Memory B cell (primary cell): Measurements from ENCODE around the gene MTHFD1.

ENCODE experiments used
- ATAC-seq: fragments of 150-1000 bp; cut with Tn5 transposase; 2 replicates; pipeline ENCODE4 v1.10.0; 2021; ENCODE audit warnings: low read depth, mild to moderate bottlenecking, moderate library complexity
- DNase-seq, 2 donors: peaks; one replicate each; pipeline ENCODE4 v3.0.0; 2022; ENCODE audit warnings: low spot score in 2 of 2
- H3K27ac Mint-ChIP-seq: one replicate; pipeline ENCODE4 v1.8.0; 2022; ENCODE audit warnings: mild to moderate bottlenecking, moderate library complexity, mixed read lengths
- H3K27me3 Mint-ChIP-seq: one replicate; pipeline ENCODE4 v1.8.0; 2022; ENCODE audit warnings: mixed read lengths
- H3K36me3 Mint-ChIP-seq: one replicate; pipeline ENCODE4 v1.8.0; 2022; ENCODE audit warnings: mild to moderate bottlenecking, mixed read lengths
- H3K4me1 Mint-ChIP-seq: one replicate; pipeline ENCODE4 v1.8.0; 2022; ENCODE audit warnings: mixed read lengths
- H3K4me3 Mint-ChIP-seq: one replicate; pipeline ENCODE4 v1.8.0; 2022; ENCODE audit warnings: mild to moderate bottlenecking, moderate library complexity, mixed read lengths
- H3K9me3 Mint-ChIP-seq: one replicate; pipeline ENCODE4 v1.8.0; 2022; ENCODE audit warnings: mixed read lengths

MTHFD1 gene

GRCh38 chr14:64417055-64417770 is 29.1 kb downstream of the MTHFD1 start:
- no peak for ATAC-seq
- Mint-ChIP-seq H3K36me3 (peaks cover 21% of the 10 kb centered on the region), H3K27ac (no peak overlapping the region)

GRCh38 chr14:64417771-64418125 is 29.6 kb downstream of the MTHFD1 start:
- H3K4me1 Mint-ChIP-seq, result no peaks in the 10 kb centered on the region
- DNase-seq, result no peak
- no peaks in the 10 kb centered on the region for H3K27me3 Mint-ChIP-seq
- H3K9me3 Mint-ChIP-seq, result no peaks in the 10 kb centered on the region
- no peak for ATAC-seq
- H3K27ac Mint-ChIP-seq, result no peak overlapping the region
- H3K4me3 Mint-ChIP-seq, result no peak overlapping the region
- peaks cover 19% of the 10 kb centered on the region for H3K36me3 Mint-ChIP-seq

More at GRCh38 chr14:64417055-64417770, 29.1 kb downstream of the MTHFD1 start:
- no peaks in the 10 kb centered on the region for H3K9me3 Mint-ChIP-seq
- H3K27me3 Mint-ChIP-seq, result no peaks in the 10 kb centered on the region
- no peak overlapping the region for H3K4me3 Mint-ChIP-seq
- no peaks in the 10 kb centered on the region for H3K4me1 Mint-ChIP-seq
- no peak for DNase-seq

- no peaks in the 10 kb centered on the region for H3K27me3 Mint-ChIP-seq
- H3K4me1 Mint-ChIP-seq, result no peaks in the 10 kb centered on the region
- peaks cover 19% of the 10 kb centered on the region for H3K36me3 Mint-ChIP-seq
- DNase-seq (no peak), ATAC-seq (no peak)
- H3K4me3 Mint-ChIP-seq, result no peak overlapping the region
- H3K9me3 Mint-ChIP-seq, result no peaks in the 10 kb centered on the region
- H3K27ac Mint-ChIP-seq, result no peak overlapping the region
These were observed 30.9 kb downstream of the MTHFD1 start for GRCh38 chr14:64419003-64419402.

GRCh38 chr14:64421166-64421565 is 33.0 kb downstream of the MTHFD1 start:
- DNase-seq (no peak), ATAC-seq (no peak)
- Mint-ChIP-seq H3K27me3 (no peaks in the 10 kb centered on the region), H3K27ac (no peak overlapping the region), H3K4me3 (no peak overlapping the region), H3K4me1 (no peaks in the 10 kb centered on the region), H3K9me3 (no peaks in the 10 kb centered on the region), H3K36me3 (peaks cover 23% of the 10 kb centered on the region)

DNA sequence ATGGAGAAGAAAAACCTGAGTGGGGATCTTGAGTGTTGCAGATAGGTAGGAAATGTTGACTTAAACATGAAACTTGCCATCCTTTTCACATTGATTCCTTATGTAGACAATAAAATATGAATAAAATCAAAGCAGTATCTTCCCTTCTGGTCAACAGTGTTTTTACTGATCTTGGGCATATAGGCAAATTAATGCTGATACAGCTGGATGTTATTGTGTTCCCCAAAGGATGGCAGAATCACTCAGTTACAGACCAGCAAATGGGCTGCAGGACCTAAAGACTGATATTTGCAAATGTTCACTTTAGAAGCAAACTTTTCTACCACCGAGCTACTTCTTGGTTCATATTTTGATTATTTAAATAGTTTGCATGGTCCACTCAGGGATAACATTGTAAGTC is 33.9 kb downstream of the MTHFD1 start:
- H3K36me3 Mint-ChIP-seq, result peaks cover 25% of the 10 kb centered on the region
- DNase-seq (no peak), ATAC-seq (no peak)
- H3K4me3 Mint-ChIP-seq, result no peak overlapping the region
- no peaks in the 10 kb centered on the region for H3K9me3 Mint-ChIP-seq
- no peak overlapping the region for H3K27ac Mint-ChIP-seq
- no peaks in the 10 kb centered on the region for H3K27me3 Mint-ChIP-seq
- H3K4me1 Mint-ChIP-seq, result no peaks in the 10 kb centered on the region

DNA sequence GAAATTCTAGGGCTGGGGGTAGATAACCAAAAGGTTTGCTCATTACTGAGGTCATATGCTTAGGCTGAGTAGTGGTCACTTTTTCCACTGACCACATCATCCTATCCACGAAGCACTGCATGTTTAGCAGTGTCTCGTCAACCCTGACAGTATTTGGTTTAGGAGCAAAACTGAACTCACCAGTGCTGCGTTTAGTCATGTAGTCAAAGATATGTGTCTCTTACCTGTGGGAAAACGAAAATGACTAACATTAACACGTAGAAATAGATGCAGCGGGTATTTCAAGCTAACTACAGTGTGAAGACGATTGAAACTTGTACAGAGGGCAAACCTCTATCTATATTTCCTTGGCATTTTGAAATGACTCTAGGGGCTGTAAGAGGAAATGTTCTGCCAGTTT is 34.6 kb downstream of the MTHFD1 start:
- H3K4me3 Mint-ChIP-seq, result no peak overlapping the region
- peak overlapping the region; percentile 73 for H3K27ac Mint-ChIP-seq
- no peaks in the 10 kb centered on the region for H3K9me3 Mint-ChIP-seq
- no peak for DNase-seq
- H3K36me3 Mint-ChIP-seq, result peaks cover 27% of the 10 kb centered on the region
- ATAC-seq, result no peak
- H3K27me3 Mint-ChIP-seq, result no peaks in the 10 kb centered on the region
- H3K4me1 Mint-ChIP-seq, result no peaks in the 10 kb centered on the region

DNA sequence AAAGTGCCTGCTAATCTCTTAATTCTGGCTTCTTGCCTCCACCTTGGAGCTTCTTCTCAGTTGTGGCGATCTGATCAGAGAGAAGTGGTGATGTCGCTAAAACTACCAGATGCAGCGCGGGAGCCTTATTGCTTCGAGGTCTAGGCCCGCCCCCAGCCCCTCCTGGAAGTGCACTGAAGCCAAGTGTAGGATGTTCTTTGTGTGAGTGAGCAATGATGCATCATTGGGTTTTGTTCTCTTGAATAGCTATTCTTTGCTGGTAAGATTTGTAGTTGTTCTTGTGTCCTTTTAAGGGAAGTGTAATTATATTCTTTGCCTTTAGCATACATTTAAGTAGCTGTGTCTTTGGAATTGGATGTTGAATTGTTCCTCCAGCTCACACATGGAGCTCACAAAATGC is 35.8 kb downstream of the MTHFD1 start:
- no peak for ATAC-seq
- Mint-ChIP-seq H3K4me3 (no peak overlapping the region), H3K36me3 (peaks cover 31% of the 10 kb centered on the region), H3K27me3 (no peaks in the 10 kb centered on the region), H3K4me1 (no peaks in the 10 kb centered on the region), H3K9me3 (no peaks in the 10 kb centered on the region), H3K27ac (no peak overlapping the region)
- DNase-seq, result no peak

GRCh38 chr14:64434528-64434927 is 46.4 kb downstream of the MTHFD1 start:
- Mint-ChIP-seq H3K36me3 (peaks cover 31% of the 10 kb centered on the region), H3K27ac (no peak overlapping the region), H3K4me1 (no peaks in the 10 kb centered on the region), H3K9me3 (no peaks in the 10 kb centered on the region), H3K4me3 (no peak overlapping the region), H3K27me3 (no peaks in the 10 kb centered on the region)
- DNase-seq (no peak), ATAC-seq (no peak)

DNA sequence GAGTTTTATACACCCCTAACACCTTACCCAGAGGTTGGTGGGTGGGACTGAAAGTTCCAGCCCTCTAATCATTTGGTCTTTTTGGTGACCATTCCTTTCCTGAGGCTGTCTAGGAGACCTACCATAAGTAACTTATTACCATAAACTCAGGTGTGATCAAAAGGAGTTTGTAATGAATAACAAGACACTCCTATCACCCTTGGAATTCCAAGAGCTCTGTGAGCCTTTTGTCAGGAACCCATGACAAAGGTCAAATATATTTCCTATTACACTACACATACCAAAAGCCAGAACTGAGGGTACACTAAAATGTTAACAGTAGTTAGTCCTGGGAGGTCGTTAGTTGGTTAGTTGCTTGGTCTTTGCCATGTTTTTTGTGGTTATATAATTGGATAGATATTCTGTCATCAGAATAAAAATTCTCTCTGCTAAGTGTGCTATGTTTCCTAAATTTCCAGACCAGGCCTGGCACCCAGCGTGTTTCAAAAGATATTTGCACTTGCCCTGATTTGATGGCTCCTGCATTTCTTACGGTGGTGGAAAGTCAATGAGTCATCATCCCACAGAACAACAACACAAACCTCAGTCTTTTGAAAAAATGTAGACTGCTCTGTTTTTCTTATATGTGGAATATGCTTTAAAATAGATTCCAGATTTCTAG is 50.2 kb downstream of the MTHFD1 start:
- DNase-seq, result no peak
- Mint-ChIP-seq H3K4me3 (no peak overlapping the region), H3K4me1 (no peaks in the 10 kb centered on the region), H3K9me3 (no peaks in the 10 kb centered on the region), H3K27me3 (no peaks in the 10 kb centered on the region), H3K36me3 (peaks cover 31% of the 10 kb centered on the region), H3K27ac (no peak overlapping the region)
- ATAC-seq, result no peak

DNA sequence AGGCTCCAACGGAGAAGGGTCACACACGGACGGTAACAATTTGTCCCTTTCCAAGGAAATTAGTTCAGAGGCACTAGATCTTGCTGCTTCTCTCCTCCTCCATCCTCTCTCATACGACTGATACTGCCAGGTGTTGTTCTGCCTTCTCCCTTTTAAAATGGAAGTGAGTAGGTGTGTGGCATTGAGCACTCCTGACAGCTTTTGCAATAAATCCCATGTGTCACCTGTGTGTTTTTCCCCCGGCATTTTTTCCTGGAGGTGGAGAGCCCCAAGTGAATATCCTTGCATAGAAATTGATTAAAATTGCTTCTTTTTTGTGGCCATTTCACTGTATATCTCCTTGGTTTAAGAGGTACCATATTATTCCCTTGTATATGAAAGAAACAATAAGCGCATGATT is 51.0 kb downstream of the MTHFD1 start:
- no peak for ATAC-seq
- Mint-ChIP-seq H3K36me3 (peaks cover 31% of the 10 kb centered on the region), H3K27me3 (no peaks in the 10 kb centered on the region), H3K9me3 (no peaks in the 10 kb centered on the region), H3K27ac (no peak overlapping the region), H3K4me3 (no peak overlapping the region), H3K4me1 (peaks cover 5% of the 10 kb centered on the region)
- no peak for DNase-seq

DNA sequence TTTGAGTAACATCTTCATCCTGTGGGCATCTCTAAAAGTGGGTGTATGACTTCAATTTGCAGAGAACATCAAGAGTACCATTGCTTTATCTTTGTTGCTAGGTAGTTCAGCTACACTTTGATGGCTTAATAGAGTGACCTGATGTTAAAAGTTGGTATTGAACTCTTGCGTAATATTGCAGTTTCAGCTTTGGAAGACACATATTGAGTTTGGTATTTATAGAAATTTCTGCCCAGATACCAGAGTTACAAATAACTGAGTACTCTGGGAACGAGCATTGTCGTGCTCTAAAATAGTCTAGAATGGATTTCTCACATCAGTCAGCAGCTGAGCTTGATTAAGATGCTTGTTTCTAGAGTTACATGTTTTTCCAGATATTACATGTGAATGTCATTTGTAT is 52.3 kb downstream of the MTHFD1 start:
- DNase-seq (no peak), ATAC-seq (no peak)
- Mint-ChIP-seq H3K36me3 (peaks cover 27% of the 10 kb centered on the region), H3K9me3 (no peaks in the 10 kb centered on the region), H3K27me3 (no peaks in the 10 kb centered on the region), H3K4me1 (peaks cover 17% of the 10 kb centered on the region), H3K4me3 (no peak overlapping the region), H3K27ac (no peak overlapping the region)

DNA sequence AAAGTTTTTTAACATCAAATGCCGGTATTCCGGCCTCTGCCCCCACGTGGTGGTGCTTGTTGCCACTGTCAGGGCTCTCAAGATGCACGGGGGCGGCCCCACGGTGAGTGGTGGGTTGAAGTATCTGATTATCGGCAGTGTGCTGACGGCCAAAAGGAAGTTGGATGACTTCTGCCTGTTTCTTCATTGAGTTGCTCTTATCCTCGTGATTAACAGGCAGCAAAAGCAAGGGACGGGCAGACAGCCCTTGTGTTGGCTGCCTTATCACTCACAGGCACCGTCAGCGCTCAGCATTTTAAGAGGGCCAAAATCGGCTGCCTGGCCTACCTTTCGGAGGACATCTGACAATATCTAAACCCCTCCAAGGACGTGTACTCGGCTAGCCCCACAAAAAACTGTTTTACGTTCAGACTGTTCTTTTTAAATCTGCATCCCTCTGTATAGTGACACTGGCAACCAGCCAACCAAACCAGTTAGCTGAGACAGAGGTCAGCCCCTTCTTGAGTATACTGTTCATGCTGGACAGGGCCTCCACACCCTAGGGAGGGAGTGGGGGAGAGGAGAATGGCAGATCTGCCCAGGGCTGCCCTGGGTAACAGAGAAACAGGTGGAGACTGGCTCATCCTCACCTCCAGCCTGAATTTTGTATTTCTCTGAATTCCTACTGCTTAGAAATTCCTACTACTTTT is 54.3 kb downstream of the MTHFD1 start:
- peaks cover 18% of the 10 kb centered on the region for H3K4me1 Mint-ChIP-seq
- no peak overlapping the region for H3K4me3 Mint-ChIP-seq
- H3K36me3 Mint-ChIP-seq, result peaks cover 24% of the 10 kb centered on the region
- H3K27ac Mint-ChIP-seq, result no peak overlapping the region
- DNase-seq (no peak), ATAC-seq (no peak)
- H3K9me3 Mint-ChIP-seq, result no peaks in the 10 kb centered on the region
- H3K27me3 Mint-ChIP-seq, result no peaks in the 10 kb centered on the region

DNA sequence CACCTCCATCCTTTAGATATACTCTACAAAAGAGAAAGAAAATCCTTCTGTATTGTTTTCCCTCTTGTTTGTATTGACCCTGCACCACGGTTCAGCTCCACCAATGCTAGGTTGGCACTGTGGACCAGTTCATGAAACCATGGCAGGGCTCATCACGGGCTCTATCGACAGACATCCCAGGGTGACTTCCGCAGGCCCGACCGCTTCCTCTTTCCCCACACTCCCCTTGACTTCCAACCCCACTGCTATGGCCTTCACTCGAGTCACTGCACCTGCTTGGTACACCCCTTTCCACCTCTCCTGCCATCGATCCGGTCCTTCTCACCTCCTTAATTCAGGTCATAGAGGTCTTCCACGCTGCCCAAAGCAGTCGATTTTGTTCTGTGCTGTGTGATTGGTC is 56.0 kb downstream of the MTHFD1 start:
- Mint-ChIP-seq H3K9me3 (no peaks in the 10 kb centered on the region), H3K27me3 (no peaks in the 10 kb centered on the region), H3K27ac (peak overlapping the region; percentile 85), H3K4me3 (no peak overlapping the region), H3K4me1 (peaks cover 23% of the 10 kb centered on the region), H3K36me3 (peaks cover 21% of the 10 kb centered on the region)
- DNase-seq, result peak in 1 of 2 donors; percentile 17
- peak; percentile 67 for ATAC-seq

- peak overlapping the region; percentile 85 for H3K27ac Mint-ChIP-seq
- ATAC-seq (peak; percentile 94), DNase-seq (peak; percentile 25 to 46)
- peak overlapping the region; percentile 35 for H3K4me3 Mint-ChIP-seq
- peaks cover 22% of the 10 kb centered on the region for H3K36me3 Mint-ChIP-seq
- no peaks in the 10 kb centered on the region for H3K27me3 Mint-ChIP-seq
- H3K4me1 Mint-ChIP-seq, result peaks cover 28% of the 10 kb centered on the region
- no peaks in the 10 kb centered on the region for H3K9me3 Mint-ChIP-seq
These were observed 57.1 kb downstream of the MTHFD1 start for GRCh38 chr14:64444984-64445845.
